Stimulated activated memory B cell treated with anti-CD40 and anti-IgM and Interleukin-4, amounts not matched to agents 10 μg/mL and 1 μg/mL and 100 μg/mL, for 72 hours (primary cell): ENCODE results near the gene PLA2G4B.
A peak's percentile ranks its signal among the peaks of the same experiment; 100 is the strongest.

Source experiments
- ATAC-seq: fragments of 150-1000 bp; cut with Tn5 transposase; 2 replicates; pipeline ENCODE4 v1.10.0; 2021
- H3K27ac Mint-ChIP-seq: one replicate; pipeline ENCODE4 v1.8.0; 2022; ENCODE audit warnings: mild to moderate bottlenecking, mixed read lengths
- H3K27me3 Mint-ChIP-seq: one replicate; pipeline ENCODE4 v1.8.0; 2022; ENCODE audit warnings: mixed read lengths
- H3K36me3 Mint-ChIP-seq: one replicate; pipeline ENCODE4 v1.8.0; 2022; ENCODE audit warnings: mixed read lengths
- H3K4me1 Mint-ChIP-seq: one replicate; pipeline ENCODE4 v1.8.0; 2022; ENCODE audit warnings: mixed read lengths
- H3K4me3 Mint-ChIP-seq: one replicate; pipeline ENCODE4 v1.8.0; 2022; ENCODE audit warnings: mild to moderate bottlenecking, moderate library complexity, mixed read lengths
- H3K9me3 Mint-ChIP-seq: one replicate; pipeline ENCODE4 v1.8.0; 2022; ENCODE audit warnings: mixed read lengths

The PLA2G4B gene

GRCh38 chr15:41878355-41878699 lies 39.7 kb downstream of the PLA2G4B start:
- peaks cover 32% of the 10 kb centered on the region for H3K4me1 Mint-ChIP-seq

GRCh38 chr15:41879321-41879845 lies 40.7 kb downstream of the PLA2G4B start:
- no peak overlapping the region for H3K27ac Mint-ChIP-seq

More at GRCh38 chr15:41878355-41878699, 39.7 kb downstream of the PLA2G4B start:
- ATAC-seq = no peak
- Mint-ChIP-seq H3K36me3 (no peaks in the 10 kb centered on the region), H3K9me3 (no peaks in the 10 kb centered on the region), H3K4me3 (no peak overlapping the region), H3K27ac (no peak overlapping the region), H3K27me3 (peaks cover 66% of the 10 kb centered on the region)

GRCh38 chr15:41880156-41880877 lies 41.7 kb downstream of the PLA2G4B start:
- no peak for ATAC-seq
- peaks cover 37% of the 10 kb centered on the region for H3K4me1 Mint-ChIP-seq
- H3K27ac Mint-ChIP-seq = no peak overlapping the region
- peaks cover 48% of the 10 kb centered on the region for H3K27me3 Mint-ChIP-seq
- no peak overlapping the region for H3K4me3 Mint-ChIP-seq
- H3K9me3 Mint-ChIP-seq = no peaks in the 10 kb centered on the region
- H3K36me3 Mint-ChIP-seq = no peaks in the 10 kb centered on the region

More at GRCh38 chr15:41879321-41879845, 40.7 kb downstream of the PLA2G4B start:
- Mint-ChIP-seq H3K36me3 (no peaks in the 10 kb centered on the region), H3K4me1 (peaks cover 35% of the 10 kb centered on the region), H3K4me3 (no peak overlapping the region), H3K9me3 (no peaks in the 10 kb centered on the region), H3K27me3 (peaks cover 55% of the 10 kb centered on the region)
- no peak for ATAC-seq

- Mint-ChIP-seq H3K4me1 (peaks cover 32% of the 10 kb centered on the region), H3K27me3 (peaks cover 40% of the 10 kb centered on the region), H3K27ac (peak overlapping the region; percentile 19), H3K9me3 (no peaks in the 10 kb centered on the region), H3K36me3 (no peaks in the 10 kb centered on the region), H3K4me3 (peak overlapping the region; percentile 18)
- ATAC-seq = no peak
Measured at GRCh38 chr15:41881086-41881485, 42.4 kb downstream of the PLA2G4B start.

- H3K4me1 Mint-ChIP-seq = peaks cover 29% of the 10 kb centered on the region
- H3K36me3 Mint-ChIP-seq = no peaks in the 10 kb centered on the region
- H3K27me3 Mint-ChIP-seq = peaks cover 35% of the 10 kb centered on the region
- H3K9me3 Mint-ChIP-seq = no peaks in the 10 kb centered on the region
- peak overlapping the region; percentile 18 for H3K4me3 Mint-ChIP-seq
- H3K27ac Mint-ChIP-seq = peak overlapping the region; percentile 19
- ATAC-seq = no peak
Measured at GRCh38 chr15:41881550-41881919, 42.9 kb downstream of the PLA2G4B start.

GRCh38 chr15:41881920-41882688 lies 43.5 kb downstream of the PLA2G4B start:
- H3K9me3 Mint-ChIP-seq = no peaks in the 10 kb centered on the region
- no peak overlapping the region for H3K27ac Mint-ChIP-seq
- no peaks in the 10 kb centered on the region for H3K36me3 Mint-ChIP-seq
- peaks cover 35% of the 10 kb centered on the region for H3K27me3 Mint-ChIP-seq
- no peak overlapping the region for H3K4me3 Mint-ChIP-seq
- peaks cover 30% of the 10 kb centered on the region for H3K4me1 Mint-ChIP-seq
- ATAC-seq = no peak

- Mint-ChIP-seq H3K4me3 (no peak overlapping the region), H3K27ac (no peak overlapping the region), H3K9me3 (no peaks in the 10 kb centered on the region), H3K4me1 (peaks cover 38% of the 10 kb centered on the region), H3K36me3 (no peaks in the 10 kb centered on the region), H3K27me3 (peaks cover 35% of the 10 kb centered on the region)
- ATAC-seq = no peak
Measured at GRCh38 chr15:41882689-41883483, 44.2 kb downstream of the PLA2G4B start.

- no peak for ATAC-seq
- H3K27me3 Mint-ChIP-seq = peaks cover 32% of the 10 kb centered on the region
- H3K4me1 Mint-ChIP-seq = peaks cover 43% of the 10 kb centered on the region
- no peaks in the 10 kb centered on the region for H3K9me3 Mint-ChIP-seq
- no peak overlapping the region for H3K27ac Mint-ChIP-seq
- no peaks in the 10 kb centered on the region for H3K36me3 Mint-ChIP-seq
- H3K4me3 Mint-ChIP-seq = no peak overlapping the region
Measured at GRCh38 chr15:41883484-41883825, 44.8 kb downstream of the PLA2G4B start.

GRCh38 chr15:41884458-41884857 lies 45.8 kb downstream of the PLA2G4B start:
- Mint-ChIP-seq H3K27me3 (peaks cover 22% of the 10 kb centered on the region), H3K36me3 (no peaks in the 10 kb centered on the region), H3K4me3 (no peak overlapping the region), H3K9me3 (no peaks in the 10 kb centered on the region), H3K4me1 (peaks cover 53% of the 10 kb centered on the region), H3K27ac (no peak overlapping the region)
- no peak for ATAC-seq

GRCh38 chr15:41885321-41885720 lies 46.7 kb downstream of the PLA2G4B start:
- Mint-ChIP-seq H3K9me3 (no peaks in the 10 kb centered on the region), H3K27ac (no peak overlapping the region), H3K36me3 (no peaks in the 10 kb centered on the region), H3K4me1 (peaks cover 56% of the 10 kb centered on the region), H3K27me3 (peaks cover 13% of the 10 kb centered on the region), H3K4me3 (no peak overlapping the region)
- no peak for ATAC-seq

GRCh38 chr15:41885841-41886240 lies 47.2 kb downstream of the PLA2G4B start:
- H3K27me3 Mint-ChIP-seq = peaks cover 8% of the 10 kb centered on the region
- peaks cover 52% of the 10 kb centered on the region for H3K4me1 Mint-ChIP-seq
- H3K9me3 Mint-ChIP-seq = no peaks in the 10 kb centered on the region
- no peak overlapping the region for H3K4me3 Mint-ChIP-seq
- no peak overlapping the region for H3K27ac Mint-ChIP-seq
- no peak for ATAC-seq
- H3K36me3 Mint-ChIP-seq = no peaks in the 10 kb centered on the region

GRCh38 chr15:41886741-41887140 lies 48.1 kb downstream of the PLA2G4B start:
- H3K4me1 Mint-ChIP-seq = peaks cover 45% of the 10 kb centered on the region
- H3K27me3 Mint-ChIP-seq = no peaks in the 10 kb centered on the region
- peak overlapping the region; percentile 40 for H3K27ac Mint-ChIP-seq
- H3K4me3 Mint-ChIP-seq = no peak overlapping the region
- no peaks in the 10 kb centered on the region for H3K36me3 Mint-ChIP-seq
- ATAC-seq = no peak
- H3K9me3 Mint-ChIP-seq = no peaks in the 10 kb centered on the region

GRCh38 chr15:41887161-41887560 lies 48.5 kb downstream of the PLA2G4B start:
- Mint-ChIP-seq H3K27me3 (no peaks in the 10 kb centered on the region), H3K27ac (peak overlapping the region; percentile 40), H3K4me3 (no peak overlapping the region), H3K9me3 (no peaks in the 10 kb centered on the region), H3K4me1 (peaks cover 47% of the 10 kb centered on the region), H3K36me3 (no peaks in the 10 kb centered on the region)
- ATAC-seq = no peak

GRCh38 chr15:41887893-41888292 lies 49.2 kb downstream of the PLA2G4B start:
- peak overlapping the region; percentile 40 for H3K27ac Mint-ChIP-seq

GRCh38 chr15:41888662-41889253 lies 50.1 kb downstream of the PLA2G4B start:
- H3K4me1 Mint-ChIP-seq = peaks cover 50% of the 10 kb centered on the region
- no peaks in the 10 kb centered on the region for H3K27me3 Mint-ChIP-seq
- H3K27ac Mint-ChIP-seq = peak overlapping the region; percentile 70
- ATAC-seq = no peak
- H3K9me3 Mint-ChIP-seq = no peaks in the 10 kb centered on the region
- no peaks in the 10 kb centered on the region for H3K36me3 Mint-ChIP-seq
- peak overlapping the region; percentile 14 for H3K4me3 Mint-ChIP-seq

More at GRCh38 chr15:41887893-41888292, 49.2 kb downstream of the PLA2G4B start:
- H3K36me3 Mint-ChIP-seq = no peaks in the 10 kb centered on the region
- no peaks in the 10 kb centered on the region for H3K27me3 Mint-ChIP-seq
- peaks cover 49% of the 10 kb centered on the region for H3K4me1 Mint-ChIP-seq
- no peak for ATAC-seq
- H3K9me3 Mint-ChIP-seq = no peaks in the 10 kb centered on the region
- no peak overlapping the region for H3K4me3 Mint-ChIP-seq
